Hepatocyte (in vitro differentiated cells): ENCODE data around the gene BAZ1A. TPM values are rescaled to one million over a fixed set of nuclear protein-coding genes. Genes with fewer than 3 reads are reported as not detected.

Source experiments
- DNase-seq: peaks from one replicate; pipeline ENCODE4 v3.0.0-alpha.2; 2016; ENCODE audit warnings: low spot score
- H2AFZ ChIP-seq: fragments of 200-600 bp; sonication (generic); 2 replicates; pipeline ENCODE4 v1.6.0; 2016; ENCODE audit warnings: antibody characterized with exemption, mild to moderate bottlenecking
- H3K27ac ChIP-seq: fragments of 200-600 bp; sonication (generic); 2 replicates; pipeline ENCODE4 v1.5.1; 2016; ENCODE audit warnings: mild to moderate bottlenecking
- H3K27me3 ChIP-seq: fragments of 200-600 bp; sonication (generic); 2 replicates; pipeline ENCODE4 v1.6.1; 2016
- H3K36me3 ChIP-seq: fragments of 200-600 bp; sonication (generic); replicated peaks from 2 replicates; pipeline ENCODE4 v1.5.1; 2016; ENCODE audit warnings: low read depth; ENCODE audit not compliant: insufficient read depth
- H3K4me1 ChIP-seq: fragments of 200-600 bp; sonication (generic); 2 replicates; pipeline ENCODE4 v1.5.1; 2016; ENCODE audit warnings: mild to moderate bottlenecking, moderate library complexity; ENCODE audit not compliant: insufficient read depth
- H3K4me2 ChIP-seq: fragments of 200-600 bp; sonication (generic); 2 replicates; pipeline ENCODE4 v1.6.0; 2016
- H3K4me3 ChIP-seq: fragments of 200-600 bp; sonication (generic); 2 replicates; pipeline ENCODE4 v1.5.1; 2016; ENCODE audit warnings: mild to moderate bottlenecking
- H3K79me2 ChIP-seq: fragments of 200-600 bp; sonication (generic); 2 replicates; pipeline ENCODE4 v1.6.0; 2017; ENCODE audit warnings: mild to moderate bottlenecking
- H3K9me2 ChIP-seq: fragments of 200-600 bp; sonication (generic); replicated peaks from 2 replicates; pipeline ENCODE4 v1.6.0; 2017; ENCODE audit warnings: mild to moderate bottlenecking; ENCODE audit not compliant: insufficient read depth
- H3K9me3 ChIP-seq: fragments of 200-600 bp; sonication (generic); 2 replicates; pipeline ENCODE4 v1.5.1; 2016; ENCODE audit warnings: low read depth, mild to moderate bottlenecking
- H4K20me1 ChIP-seq: fragments of 200-600 bp; sonication (generic); 2 replicates; pipeline ENCODE4 v1.6.0; 2016; ENCODE audit warnings: mild to moderate bottlenecking; ENCODE audit not compliant: insufficient read depth, poor library complexity, severe bottlenecking
- CTCF ChIP-seq: fragments of 200-600 bp; sonication (generic); IDR thresholded peaks from 2 replicates; pipeline ENCODE4 v1.5.1; 2016; ENCODE audit warnings: antibody characterized with exemption, mild to moderate bottlenecking; ENCODE audit not compliant: poor library complexity
- EZH2 ChIP-seq: fragments of 200-600 bp; sonication (generic); IDR thresholded peaks from 2 replicates; pipeline ENCODE4 v1.6.1; 2016; ENCODE audit warnings: antibody characterized with exemption, mild to moderate bottlenecking, borderline replicate concordance
- EZH2phosphoT487 ChIP-seq: fragments of 200-600 bp; sonication (generic); IDR thresholded peaks from one replicate; pipeline ENCODE4 v1.6.1; 2018; ENCODE audit warnings: antibody characterized with exemption, mild to moderate bottlenecking, low read depth, moderate library complexity; ENCODE audit not compliant: unreplicated experiment, severe bottlenecking
- WGBS: methylation state at CpG from one replicate; pipeline ENCODE4 v1.1.6; 2016; ENCODE audit warnings: low lambda C conversion rate; ENCODE audit errors: missing lambda C conversion rate; 5-methylcytosine and 5-hydroxymethylcytosine counted together
- polyA plus RNA-seq: library from polyadenylated mRNA; unstranded; fragments of >200 nt; fragmentation: Nextera tagmentation; extraction: Ambion mirVana; gene quantifications from 2 replicates; pipeline ENCODE4 v1.2.1, GENCODE V29; 2016
- total RNA-seq: library from RNA; depleted of rRNA; stranded (reverse); fragments of >200 nt; gene quantifications from 2 replicates; pipeline ENCODE4 v1.2.3, GENCODE V29; 2014

The BAZ1A gene
- total and polyA plus RNA-seq, 2 experiments from 2014 or later = 20.9 to 24.7 TPM

GRCh38 chr14:34863844-34864243 is 11.3 kb downstream of the BAZ1A start:
- Histone ChIP-seq H3K9me2 (no peaks in the 10 kb centered on the region), H3K36me3 (no peaks in the 10 kb centered on the region), H3K4me3 (no peak overlapping the region), H3K27me3 (no peaks in the 10 kb centered on the region), H3K4me2 (no peak overlapping the region), H3K4me1 (no peaks in the 10 kb centered on the region), H4K20me1 (no peaks in the 10 kb centered on the region), H3K79me2 (peaks cover 54% of the 10 kb centered on the region), H3K9me3 (no peaks in the 10 kb centered on the region), H2AFZ (no peak overlapping the region), H3K27ac (no peak overlapping the region)
- DNase-seq = no peak
- TF ChIP-seq CTCF (no peak), EZH2phosphoT487 (no peak), EZH2 (no peak)
- 90% methylated on average over 1 of the region's 1 CpG for WGBS

DNA sequence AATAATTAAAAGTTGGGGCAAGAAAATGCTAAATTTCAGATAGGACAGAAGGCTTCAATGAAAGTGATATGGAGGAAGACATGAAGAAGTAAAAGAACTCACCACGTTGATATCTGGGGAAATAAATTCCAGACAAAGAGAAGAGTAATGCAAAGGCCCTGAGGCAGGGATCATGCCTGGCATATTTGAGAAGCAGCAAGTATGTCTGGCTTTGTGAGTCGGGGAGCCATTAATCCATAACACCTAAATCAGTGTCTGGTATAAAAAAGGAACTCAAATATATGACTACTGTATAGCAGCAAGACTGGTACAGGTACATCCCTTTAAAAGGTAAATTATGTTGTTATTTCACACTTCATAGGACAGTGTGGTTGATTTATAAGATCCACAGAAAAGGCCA is 16.4 kb downstream of the BAZ1A start:
- Histone ChIP-seq H3K36me3 (no peaks in the 10 kb centered on the region), H3K27me3 (no peaks in the 10 kb centered on the region), H4K20me1 (no peaks in the 10 kb centered on the region), H3K9me2 (no peaks in the 10 kb centered on the region), H2AFZ (no peak overlapping the region), H3K27ac (no peak overlapping the region), H3K4me3 (no peak overlapping the region), H3K79me2 (peaks cover 13% of the 10 kb centered on the region), H3K4me2 (no peak overlapping the region), H3K4me1 (no peaks in the 10 kb centered on the region), H3K9me3 (no peaks in the 10 kb centered on the region)
- TF ChIP-seq CTCF (no peak), EZH2phosphoT487 (no peak), EZH2 (no peak)
- 80% methylated on average over 2 of the region's 2 CpGs for WGBS
- no peak for DNase-seq

DNA sequence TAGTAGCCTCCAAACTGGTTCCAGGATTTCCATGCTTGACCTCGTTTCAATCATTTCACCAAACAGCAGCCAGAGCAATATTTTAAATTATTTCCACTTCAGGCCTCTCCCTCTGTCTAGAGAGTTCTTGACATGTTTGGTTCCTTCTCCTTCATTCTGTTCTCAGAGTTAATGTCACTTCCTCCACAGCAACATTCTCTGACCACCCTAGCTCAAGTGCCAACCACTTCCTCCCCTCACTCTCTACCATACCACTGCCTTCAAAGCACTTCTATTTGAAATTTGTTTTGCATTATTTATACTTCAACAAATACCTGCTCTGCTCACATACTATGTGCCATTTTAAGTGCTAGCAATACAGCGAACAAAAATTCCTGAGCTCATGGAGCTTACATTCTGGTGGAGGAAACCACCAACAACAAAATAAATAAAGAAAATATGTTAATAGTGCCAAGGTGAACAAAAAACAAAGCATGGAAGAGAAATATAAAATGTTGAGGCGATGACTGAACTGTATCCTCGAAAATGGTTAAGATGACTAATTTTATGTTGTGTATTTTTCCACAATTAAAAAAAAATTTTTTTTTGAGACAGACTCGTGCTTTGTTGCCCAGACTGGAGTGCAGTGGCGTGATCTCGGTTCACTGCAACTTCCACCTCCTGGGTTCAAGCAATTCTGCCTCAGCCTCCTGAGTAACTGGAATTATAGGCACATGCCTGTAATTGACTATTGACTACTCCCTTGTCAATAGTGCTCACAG is 17.3 kb downstream of the BAZ1A start:
- 83% methylated on average over 7 of the region's 7 CpGs for WGBS
- H2AFZ ChIP-seq = no peak overlapping the region
- H3K9me3 ChIP-seq = no peaks in the 10 kb centered on the region
- no peak for TF ChIP-seq CTCF
- H3K36me3 ChIP-seq = no peaks in the 10 kb centered on the region
- H4K20me1 ChIP-seq = no peaks in the 10 kb centered on the region
- H3K4me3 ChIP-seq = no peak overlapping the region
- no peaks in the 10 kb centered on the region for H3K4me1 ChIP-seq
- H3K4me2 ChIP-seq = no peak overlapping the region
- DNase-seq = no peak
- H3K9me2 ChIP-seq = no peaks in the 10 kb centered on the region
- H3K79me2 ChIP-seq = peaks cover 10% of the 10 kb centered on the region
- no peaks in the 10 kb centered on the region for H3K27me3 ChIP-seq
- no peak overlapping the region for H3K27ac ChIP-seq

GRCh38 chr14:34853041-34853440 is 22.1 kb downstream of the BAZ1A start:
- H3K9me2 ChIP-seq = no peaks in the 10 kb centered on the region
- H3K27ac ChIP-seq = no peak overlapping the region
- H2AFZ ChIP-seq = no peak overlapping the region
- no peaks in the 10 kb centered on the region for H3K4me1 ChIP-seq
- no peaks in the 10 kb centered on the region for H3K27me3 ChIP-seq
- no peaks in the 10 kb centered on the region for H4K20me1 ChIP-seq
- no peak for TF ChIP-seq CTCF
- no peak for TF ChIP-seq EZH2
- no peak for TF ChIP-seq EZH2phosphoT487
- no peak overlapping the region for H3K4me3 ChIP-seq
- peaks cover 6% of the 10 kb centered on the region for H3K79me2 ChIP-seq
- DNase-seq = no peak
- no peak overlapping the region for H3K4me2 ChIP-seq
- H3K36me3 ChIP-seq = no peaks in the 10 kb centered on the region
- H3K9me3 ChIP-seq = no peaks in the 10 kb centered on the region
